Middle frontal gyrus (tissue), 1 donor: ENCODE measurements around the gene PPP2R1B.
"Not testable (repeated sequence)": the region's sequence is repeated elsewhere in the genome, so short reads cannot be mapped to it uniquely, and the experiment has no call there.

Source experiments
- DNase-seq: peaks from one replicate; pipeline ENCODE4 v3.0.0-alpha.2; 2015; ENCODE audit warnings: low spot score; ENCODE audit errors: extremely low spot score

PPP2R1B gene

DNA sequence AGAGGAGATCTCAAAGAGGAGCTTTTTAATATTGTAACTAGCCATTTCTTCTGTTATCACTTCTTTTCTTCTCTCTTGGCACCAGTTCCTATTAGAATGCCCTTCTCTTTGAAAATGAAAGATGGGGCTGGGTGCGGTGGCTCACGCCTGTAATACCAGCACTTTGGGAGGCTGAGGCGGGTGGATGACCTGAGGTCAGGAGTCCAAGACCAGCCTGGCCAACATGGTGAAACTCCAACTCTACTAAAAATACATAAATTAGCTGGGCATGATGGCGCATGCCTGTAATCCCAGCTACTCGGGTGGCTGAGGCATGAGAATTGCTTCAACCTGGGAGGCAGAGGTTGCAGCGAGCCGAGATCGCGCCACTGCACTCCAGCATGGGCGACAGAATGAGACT is 18.1 kb upstream of the PPP2R1B start:
- not testable (repeated sequence) for DNase-seq

- DNase-seq = no peak
Observed at GRCh38 chr11:111782109-111782741, 16.0 kb upstream of the PPP2R1B start.

GRCh38 chr11:111779118-111779517 is 12.9 kb upstream of the PPP2R1B start:
- DNase-seq = no peak

DNA sequence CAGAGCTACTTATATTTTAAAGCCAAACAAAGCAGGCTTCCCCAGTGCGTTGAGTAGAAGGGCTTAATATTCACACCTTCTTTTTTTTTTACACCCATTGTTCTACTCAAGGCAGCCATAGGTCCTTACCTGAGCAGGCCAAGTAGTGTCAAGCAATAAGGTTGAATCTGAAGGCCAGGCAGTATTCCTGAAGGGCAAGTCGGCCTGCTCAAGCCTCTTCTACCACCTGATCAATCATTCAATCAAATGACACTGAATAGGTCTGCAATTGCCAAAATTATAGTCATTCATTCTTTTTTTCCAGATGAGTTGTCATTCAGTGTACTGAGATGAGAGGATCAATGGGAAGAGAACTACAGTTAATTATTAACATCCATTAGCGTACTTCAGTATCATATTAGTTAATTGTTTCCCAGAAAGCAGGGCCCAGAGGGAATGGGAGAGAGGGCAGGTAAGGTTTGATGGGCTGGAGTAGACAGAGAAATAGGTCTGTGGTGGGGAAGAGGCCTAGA is 11.9 kb upstream of the PPP2R1B start:
- no peak for DNase-seq

DNA sequence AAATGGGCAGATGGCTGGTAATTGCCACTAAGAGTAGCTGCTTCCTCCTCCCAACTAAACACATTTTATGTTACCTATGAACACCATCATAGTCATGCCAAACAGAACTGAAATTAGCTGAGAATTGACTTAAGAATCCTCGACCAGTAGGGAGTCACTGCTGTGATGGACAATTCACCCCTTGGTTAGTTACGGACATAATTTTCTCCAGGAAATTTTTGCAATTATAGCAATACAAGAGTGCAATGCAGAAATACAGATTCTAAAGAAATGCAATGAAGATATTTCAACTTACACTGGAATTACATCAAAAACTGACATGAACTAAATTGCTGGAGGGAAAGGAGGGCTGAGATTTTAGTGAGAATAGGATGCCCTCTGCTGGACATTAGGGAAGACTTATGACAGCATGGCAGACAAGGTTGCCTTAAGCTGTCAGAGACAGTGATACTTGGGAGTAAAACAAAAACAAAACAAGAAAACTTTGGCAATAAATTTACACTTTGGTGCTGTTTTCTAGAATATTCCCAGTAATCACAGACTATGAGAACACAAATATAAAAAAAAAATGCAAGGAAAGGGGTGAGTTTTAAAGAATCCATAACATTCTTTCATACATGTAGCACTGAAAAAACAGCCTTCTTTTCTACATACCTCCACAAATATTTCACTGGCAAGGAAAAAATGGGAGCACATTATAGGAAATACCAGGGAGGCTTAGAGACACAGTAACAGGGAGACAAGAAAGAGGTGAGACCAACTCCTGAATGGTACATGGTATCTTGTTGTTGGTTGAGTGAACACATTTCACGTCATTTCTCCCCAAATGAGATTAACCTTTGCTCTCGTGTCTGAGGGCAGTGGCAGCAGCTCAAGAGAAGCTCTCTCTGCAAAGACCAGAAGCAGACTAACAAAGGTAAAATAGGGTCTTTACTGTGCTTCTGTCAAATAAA is 11.2 kb upstream of the PPP2R1B start:
- peak; percentile 62 for DNase-seq

DNA sequence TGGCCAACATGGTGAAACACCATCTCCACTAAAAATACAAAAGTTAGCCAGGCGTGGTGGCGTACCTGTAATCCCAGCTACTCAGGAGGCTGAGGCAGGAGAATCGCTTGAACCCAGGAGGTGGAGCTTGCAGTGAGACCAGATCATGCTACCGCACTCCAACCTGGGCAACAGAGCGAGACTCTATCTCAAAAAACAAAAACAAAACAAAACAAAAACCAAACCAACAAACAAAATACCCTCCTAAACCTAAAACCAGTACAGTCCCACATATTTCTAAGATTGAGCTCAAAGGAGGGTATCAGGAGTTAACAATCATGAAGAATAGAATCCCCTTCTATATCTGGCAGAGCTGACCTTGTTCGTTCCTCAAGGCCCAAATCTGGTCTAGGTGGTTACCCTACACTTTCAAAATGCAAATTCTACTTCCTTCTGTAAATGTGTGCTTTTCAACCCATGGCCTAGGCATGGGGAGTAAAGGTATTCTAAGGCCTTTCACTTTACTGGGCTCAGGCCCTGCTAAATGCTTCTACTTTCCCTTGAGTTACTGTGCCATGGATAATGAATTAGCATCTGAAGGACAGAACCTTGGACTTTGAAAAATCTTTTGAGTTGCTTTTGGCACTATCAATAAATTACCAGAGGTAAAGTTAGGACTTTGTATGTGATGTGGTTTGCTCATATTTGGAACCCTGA is 10.4 kb upstream of the PPP2R1B start:
- no peak for DNase-seq

DNA sequence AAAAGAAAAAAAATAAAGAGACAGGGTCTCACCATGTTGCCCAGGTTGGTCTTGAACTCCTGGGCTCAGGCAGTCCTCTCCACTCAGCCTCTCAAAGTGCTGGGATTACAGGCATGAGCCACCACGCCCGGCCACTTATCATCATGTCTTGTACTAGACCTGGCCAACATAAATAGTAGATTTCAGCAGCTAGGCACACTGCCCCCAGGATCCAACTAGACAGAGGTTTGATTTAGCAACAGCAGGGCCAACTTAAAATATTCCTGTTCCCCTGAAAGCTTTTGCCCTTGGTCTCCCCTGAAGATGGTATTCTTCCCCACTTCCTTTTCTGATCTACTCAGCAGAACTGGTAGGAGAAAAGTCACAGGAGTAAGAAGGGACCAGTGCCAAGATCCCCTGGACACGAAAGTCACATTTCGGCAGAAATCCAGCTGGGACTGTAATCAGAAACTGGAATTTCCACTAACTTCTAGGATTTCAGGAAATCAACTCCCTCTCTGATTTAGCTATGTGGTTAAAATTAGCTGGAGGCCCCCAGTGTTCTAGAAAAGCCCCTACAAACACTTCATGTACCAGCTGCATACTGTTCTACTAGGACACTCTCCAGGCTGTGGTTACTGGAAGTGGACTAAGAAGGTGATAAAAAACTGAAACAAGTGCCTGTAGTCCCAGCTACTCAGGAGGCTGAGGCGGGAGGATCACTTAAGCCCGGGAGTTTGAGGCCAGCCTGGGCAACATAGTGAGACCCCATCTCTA is 8.9 kb upstream of the PPP2R1B start:
- DNase-seq = no peak

GRCh38 chr11:111772535-111772934 is 6.3 kb upstream of the PPP2R1B start:
- DNase-seq = no peak

DNA sequence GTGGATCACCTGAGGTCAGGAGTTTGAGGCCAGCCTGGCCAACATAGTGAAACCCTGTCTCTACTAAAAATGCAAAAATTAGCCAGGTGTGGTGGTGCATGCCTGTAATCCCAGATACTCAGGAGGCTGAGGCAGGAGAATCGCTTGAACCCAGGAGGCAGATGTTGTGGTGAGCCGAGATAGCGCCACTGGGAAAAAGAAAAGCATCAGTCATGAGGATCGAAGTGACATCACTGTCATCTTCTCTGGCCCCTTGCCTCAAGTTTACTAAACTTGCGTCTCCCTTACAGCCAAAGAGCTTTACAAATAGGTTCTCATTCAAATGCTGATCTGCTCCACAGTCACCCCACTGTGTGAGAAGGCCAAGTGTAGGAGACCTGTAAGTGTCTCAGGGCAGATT is 5.0 kb upstream of the PPP2R1B start:
- DNase-seq = not testable (repeated sequence)

DNA sequence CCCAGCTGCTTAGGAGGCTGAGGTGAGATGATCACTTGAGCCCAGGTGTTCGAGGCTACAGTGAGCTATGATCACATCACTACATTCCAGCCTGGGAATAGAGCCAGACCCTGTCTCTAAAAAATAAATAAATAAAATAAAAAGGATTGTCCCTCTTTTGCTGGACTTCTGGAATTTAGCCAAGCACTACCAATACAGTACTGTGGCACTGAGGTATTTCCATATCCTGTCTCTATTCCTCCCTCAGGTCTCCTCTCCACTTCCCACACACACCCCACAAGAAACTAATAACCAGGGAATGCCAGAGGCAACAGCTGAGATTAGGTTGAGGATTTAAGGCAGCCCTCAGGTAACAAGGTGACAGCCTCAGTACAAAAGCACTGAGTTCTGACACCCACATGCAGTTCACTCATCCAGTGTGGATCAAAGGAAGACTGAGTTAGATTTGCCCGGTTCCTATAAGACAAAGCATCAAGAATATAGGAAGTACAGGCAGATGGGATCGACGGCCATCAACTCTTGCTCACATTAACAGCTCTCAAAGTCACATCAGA is 4.5 kb upstream of the PPP2R1B start:
- DNase-seq = no peak

GRCh38 chr11:111766834-111767142 is 599 bp upstream of the PPP2R1B start:
- no peak for DNase-seq

DNA sequence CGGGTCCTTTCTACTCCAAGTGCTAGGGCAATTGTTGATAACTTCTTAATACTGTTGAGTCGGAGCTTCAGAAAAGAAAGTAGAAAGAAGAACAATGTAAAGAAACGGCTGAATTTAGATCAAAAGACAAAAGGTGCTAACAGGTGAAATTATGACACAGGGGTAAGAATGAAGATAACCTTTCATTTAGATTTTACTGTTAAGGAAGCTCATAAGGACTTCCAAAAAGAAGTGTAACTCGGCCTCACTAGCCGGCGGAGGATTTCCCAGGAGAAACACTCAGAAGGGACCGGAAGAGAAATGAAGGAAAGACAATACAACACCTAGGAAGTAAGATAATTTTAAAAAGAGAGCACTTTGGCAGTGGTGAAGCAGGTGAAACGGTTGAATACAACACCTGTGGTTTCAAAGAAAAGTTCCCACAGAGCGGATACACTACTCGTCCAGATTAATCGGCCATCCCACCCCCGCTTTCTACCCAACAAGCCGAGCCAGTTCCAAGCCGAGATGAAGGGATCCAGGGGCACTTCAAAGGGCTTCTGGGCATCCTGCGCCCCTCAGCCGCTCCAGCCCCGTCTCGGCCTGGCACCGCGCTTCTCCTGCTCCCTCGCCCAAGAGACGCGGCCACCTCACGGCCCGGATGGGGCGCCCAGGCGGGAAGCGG is 737 bp downstream of the PPP2R1B start:
- DNase-seq = no peak

- no peak for DNase-seq
Observed at GRCh38 chr11:111764621-111765020, 1.6 kb downstream of the PPP2R1B start.

DNA sequence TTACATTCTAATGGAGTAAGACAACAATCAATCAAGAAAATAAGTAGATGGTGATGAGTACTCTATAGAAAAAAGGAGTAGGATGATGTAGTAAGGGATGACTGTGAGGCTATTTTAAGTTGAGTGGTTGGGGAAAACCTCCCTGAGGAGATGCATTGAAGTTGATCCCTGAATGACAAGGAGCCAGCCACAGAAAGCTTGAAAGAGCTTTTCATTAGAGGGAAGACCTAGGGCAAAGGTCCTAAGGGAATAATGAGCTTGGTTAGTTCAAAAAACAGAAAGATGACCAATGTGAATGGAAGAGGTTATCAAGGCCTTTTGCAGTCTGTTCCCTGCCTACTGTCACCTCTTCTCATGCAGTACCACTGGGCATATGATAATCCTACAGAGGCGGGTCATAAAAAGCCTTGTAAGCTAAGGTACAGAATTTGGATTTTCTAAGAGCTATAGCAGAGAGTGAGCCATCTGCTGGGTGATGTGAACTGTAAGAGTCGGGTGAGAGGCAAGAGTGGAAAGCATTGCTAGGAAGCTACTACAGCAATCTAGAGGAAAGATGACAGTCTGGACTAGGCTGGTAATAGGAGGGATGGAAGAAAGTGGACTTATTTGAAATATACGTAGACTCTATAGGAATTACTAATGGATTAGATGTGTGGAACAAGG is 3.1 kb downstream of the PPP2R1B start:
- DNase-seq = no peak

GRCh38 chr11:111762526-111762925 is 3.7 kb downstream of the PPP2R1B start:
- DNase-seq = no peak

GRCh38 chr11:111761036-111761435 is 5.2 kb downstream of the PPP2R1B start:
- no peak for DNase-seq

GRCh38 chr11:111759778-111760407 is 6.3 kb downstream of the PPP2R1B start:
- DNase-seq = no peak

DNA sequence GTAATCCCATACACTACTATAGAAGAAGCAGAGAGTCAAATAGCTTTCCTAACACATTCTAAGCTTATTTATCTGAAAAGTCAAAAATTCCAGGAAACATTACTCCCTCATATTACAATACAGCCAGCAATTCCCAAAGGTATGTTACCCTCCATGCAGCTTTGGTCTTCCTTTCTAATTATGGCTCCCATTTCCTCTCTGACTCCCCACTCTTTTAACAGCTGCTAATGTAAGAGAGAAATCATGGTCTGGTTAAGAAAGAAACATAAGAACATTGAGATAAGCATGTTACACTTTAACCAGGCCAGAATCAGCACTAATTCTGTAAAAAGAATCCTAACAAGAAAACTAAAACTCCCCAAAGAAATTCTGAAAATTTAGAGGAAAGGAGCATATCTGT is 6.8 kb downstream of the PPP2R1B start:
- no peak for DNase-seq

DNA sequence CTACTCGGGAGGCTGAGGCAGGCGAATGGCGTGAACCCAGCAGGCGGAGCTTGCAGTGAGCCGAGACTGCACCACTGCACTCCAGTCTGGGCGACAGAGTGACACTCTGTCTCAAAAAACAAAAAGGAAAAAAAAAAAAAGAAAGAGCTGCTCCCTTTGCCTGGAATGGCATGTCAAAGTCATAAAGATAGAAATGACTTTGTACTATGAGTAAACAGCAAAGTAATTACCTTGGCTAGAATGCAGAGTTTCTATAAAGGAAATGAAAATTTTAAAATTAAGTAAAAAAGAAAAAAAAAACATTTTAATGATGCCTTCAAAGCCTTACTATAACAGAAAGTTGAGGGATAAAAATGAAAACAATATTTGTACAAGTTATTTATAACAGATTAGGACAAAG is 10.1 kb downstream of the PPP2R1B start:
- DNase-seq = no peak
